Measurements from ENCODE around the gene TP53I13. TPM values are rescaled to one million over a fixed set of nuclear protein-coding genes. Genes with fewer than 3 reads are reported as not detected.

Gene TP53I13
- total and polyA plus RNA-seq, 2 of the 13 experiments (the other 11 are each of a cell fraction or from before 2014, with no cell fraction given): 16.9 to 25.7 TPM

- peak; percentile 11; the same call in 1 of the 2 replicates for TF ChIP-seq ZNF772 (CRISPR knock-in tag; IDR thresholded peaks at IDR 0.05)
- no peak; the same call in 1 of the 2 replicates for TF ChIP-seq CTCF (CRISPR knock-in tag; IDR thresholded peaks at IDR 0.05)
- no peak for TF ChIP-seq ZBTB33 (CRISPR knock-in tag; IDR thresholded peaks at IDR 0.05)
- TF ChIP-seq NR2F1 (CRISPR knock-in tag; IDR thresholded peaks at IDR 0.05): no peak
- no peak for TF ChIP-seq MBD4 (IDR thresholded peaks at IDR 0.05; ENCODE audit: borderline replicate concordance, low read length)
- no peak for TF ChIP-seq ZBTB1 (CRISPR knock-in tag; IDR thresholded peaks at IDR 0.05; ENCODE audit: borderline replicate concordance)
- no peak for TF ChIP-seq ZNF713 (CRISPR knock-in tag; IDR thresholded peaks at IDR 0.05)
- TF ChIP-seq HIC2 (CRISPR knock-in tag; IDR thresholded peaks at IDR 0.05; ENCODE audit: low read depth): no peak
- TF ChIP-seq CREB3 (CRISPR knock-in tag; IDR thresholded peaks at IDR 0.05): no peak
- TF ChIP-seq ZNF570 (CRISPR knock-in tag; IDR thresholded peaks at IDR 0.05; ENCODE audit: borderline replicate concordance): no peak
- TF ChIP-seq WIZ (CRISPR knock-in tag; IDR thresholded peaks at IDR 0.05): no peak
- TF ChIP-seq THAP9 (CRISPR knock-in tag; IDR thresholded peaks at IDR 0.05; ENCODE audit: borderline replicate concordance): no peak
- TF ChIP-seq GPBP1L1 (CRISPR knock-in tag; IDR thresholded peaks at IDR 0.05): no peak
- TF ChIP-seq GATA4 (IDR thresholded peaks at IDR 0.05; ENCODE audit: borderline replicate concordance, low read depth): no peak
- peak; percentile 47; the same call in 1 of the 2 replicates for TF ChIP-seq SP4 (CRISPR knock-in tag; IDR thresholded peaks at IDR 0.05)
- TF ChIP-seq ATF3 (CRISPR knock-in tag; IDR thresholded peaks at IDR 0.05): no peak
Measured at GRCh38 chr17:29568331-29569244, at the start of gene TP53I13 (continued).

Data from HepG2 (cell line).